Endothelial cell of umbilical vein (primary cell): ENCODE measurements around the gene HMBS. TPM values are rescaled to one million over a fixed set of nuclear protein-coding genes. Genes with fewer than 3 reads are reported as not detected.

ENCODE experiments used
- BruUV-seq: library from RNA; stranded (reverse); fragments of 400-500 nt; replicated peaks from 2 replicates; lab custom pipeline; 2021; lab: Mats Ljungman, UMichigan
- CTCF ChIA-PET: fragments of 300-600, 350-600 bp; sonication (Branson Sonifier 250); formaldehyde crosslinking; loops from one replicate; lab custom pipeline; 2021; ENCODE audit warnings: antibody characterized with exemption, inconsistent platforms; lab: Charles Lee
- POLR2A ChIA-PET: fragments of 300-600, 350-600 bp; sonication (Branson Sonifier 250); formaldehyde crosslinking; loops from one replicate; lab custom pipeline; 2021; ENCODE audit warnings: antibody characterized with exemption, inconsistent platforms; lab: Charles Lee
- DNase-seq: peaks from one replicate; pipeline ENCODE4 v3.0.0-alpha.2; 2011; ENCODE audit warnings: low read depth, low spot score
- FAIRE-seq: peaks from 2 replicates; lab custom pipeline; 2011; peaks lifted over from hg19 to GRCh38; lab: Jason Lieb, UNC
- H2AFZ ChIP-seq: 2 replicates; pipeline ENCODE4 v1.6.0; 2012; ENCODE audit warnings: low read depth, low read length, control low read depth, inconsistent platforms
- H3K27ac ChIP-seq: 2 replicates; pipeline ENCODE4 v1.5.1; 2011; ENCODE audit warnings: low read depth, mild to moderate bottlenecking, control low read depth, low read length, moderate library complexity; ENCODE audit not compliant: insufficient read depth
- H3K27me3 ChIP-seq, 2 experiments: 2 replicates each; pipeline versions ENCODE4 v1.6.0 to v1.6.1; 2011; ENCODE audit warnings: low read length in 2 of 2, mixed read lengths in 1 of 2; ENCODE audit not compliant: control insufficient read depth in 2 of 2, insufficient read depth in 2 of 2
- H3K36me3 ChIP-seq, 2 experiments: 2 replicates in 1 of 2; 3 replicates in 1 of 2; pipeline ENCODE4 v1.5.1; 2011; ENCODE audit warnings: low read length in 2 of 2, mild to moderate bottlenecking in 1 of 2, moderate library complexity in 1 of 2; ENCODE audit not compliant: control insufficient read depth in 2 of 2, insufficient read depth in 2 of 2; ENCODE audit errors: extremely low read depth in 1 of 2
- H3K4me1 ChIP-seq: 3 replicates; pipeline ENCODE4 v1.5.1; 2011; ENCODE audit warnings: mild to moderate bottlenecking, low read length; ENCODE audit not compliant: control insufficient read depth, insufficient read depth; ENCODE audit errors: extremely low read depth
- H3K4me2 ChIP-seq: 2 replicates; pipeline ENCODE4 v1.6.1; 2011; ENCODE audit warnings: low read length, control low read depth, mixed read lengths; ENCODE audit not compliant: insufficient read depth
- H3K4me3 ChIP-seq, 3 experiments: fragments of 200-600 bp in 1 of 3; sonication (generic), shearing (Covaris generic) in 1 of 3; replicated peaks in 1 of 3; 2 replicates each; pipeline ENCODE4 v1.5.1; 2011 to 2016; ENCODE audit warnings: control low read depth in 3 of 3, low read length in 3 of 3, mild to moderate bottlenecking in 2 of 3, inconsistent platforms in 1 of 3, low read depth in 1 of 3, moderate library complexity in 1 of 3; ENCODE audit not compliant: insufficient read depth in 1 of 3
- H3K79me2 ChIP-seq: 2 replicates; pipeline ENCODE4 v1.6.0; 2012; ENCODE audit warnings: low read length, inconsistent platforms; ENCODE audit not compliant: control insufficient read depth, insufficient read depth
- H3K9ac ChIP-seq: replicated peaks from 2 replicates; pipeline ENCODE3; 2011; ENCODE audit warnings: low read length, control low read depth; ENCODE audit not compliant: insufficient read depth; ENCODE audit errors: extremely low read depth
- H3K9me1 ChIP-seq: replicated peaks from 3 replicates; pipeline ENCODE4 v1.6.0; 2011; ENCODE audit warnings: mild to moderate bottlenecking, low read length; ENCODE audit not compliant: control insufficient read depth, insufficient read depth; ENCODE audit errors: extremely low read depth
- H3K9me3 ChIP-seq: replicated peaks from 2 replicates; pipeline ENCODE4 v1.5.1; 2012; ENCODE audit warnings: low read length, inconsistent platforms; ENCODE audit not compliant: control insufficient read depth, insufficient read depth
- H4K20me1 ChIP-seq: replicated peaks from 2 replicates; pipeline ENCODE3; 2011; ENCODE audit warnings: mild to moderate bottlenecking, low read length; ENCODE audit not compliant: control insufficient read depth, insufficient read depth; ENCODE audit errors: extremely low read depth
- CTCF ChIP-seq, 2 donors: IDR thresholded peaks; 1 replicate in 1 of 2; 2 replicates in 1 of 2; pipeline ENCODE4 v1.5.1; 2011; ENCODE audit warnings: low read length in 2 of 2, mild to moderate bottlenecking in 2 of 2, moderate library complexity in 2 of 2, control low read depth in 1 of 2, inconsistent platforms in 1 of 2, low read depth in 1 of 2; ENCODE audit not compliant: insufficient read depth in 1 of 2; ENCODE audit errors: extremely low read depth in 1 of 2
- EZH2 ChIP-seq: IDR thresholded peaks from 2 replicates; pipeline ENCODE4 v1.6.1; 2012; ENCODE audit warnings: borderline replicate concordance, low read depth, mild to moderate bottlenecking, moderate library complexity, low read length, inconsistent platforms; ENCODE audit not compliant: severe bottlenecking
- FOS ChIP-seq: IDR thresholded peaks from 2 replicates; pipeline ENCODE4 v1.6.1; 2011; ENCODE audit warnings: mild to moderate bottlenecking, low read length, moderate library complexity, borderline replicate concordance; ENCODE audit not compliant: insufficient read depth
- GATA2 ChIP-seq: IDR thresholded peaks from 2 replicates; pipeline ENCODE4 v1.7.0; 2011; ENCODE audit warnings: low read depth, mild to moderate bottlenecking, moderate library complexity, mixed read lengths, low read length; ENCODE audit not compliant: insufficient read length, insufficient read depth
- JUN ChIP-seq: IDR thresholded peaks from 2 replicates; pipeline ENCODE4 v1.6.1; 2011; ENCODE audit warnings: borderline replicate concordance, low read depth; ENCODE audit not compliant: insufficient read length, insufficient read depth
- MAX ChIP-seq: IDR thresholded peaks from 2 replicates; pipeline ENCODE4 v1.6.1; 2011; ENCODE audit not compliant: insufficient read depth, insufficient read length
- MYC ChIP-seq: IDR thresholded peaks from one replicate; pipeline ENCODE4 v1.6.1; 2011; ENCODE audit warnings: mild to moderate bottlenecking, low read depth, low read length
- POLR2A ChIP-seq: IDR thresholded peaks from 2 replicates; pipeline ENCODE4 v1.6.1; 2012; ENCODE audit warnings: low read depth, mild to moderate bottlenecking, control low read depth, low read length
- POLR2AphosphoS5 ChIP-seq: IDR thresholded peaks from 2 replicates; pipeline ENCODE4 v1.6.1; 2012; ENCODE audit warnings: low read depth, mild to moderate bottlenecking, control low read depth, low read length, moderate library complexity; ENCODE audit not compliant: insufficient read depth
- dilution Hi-C: fragments of 300-500 bp; cut with MboI; formaldehyde crosslinking; loops from one replicate; pipeline ENCODE4 v1.15.0; 2019; ENCODE audit warnings: low sequenced_read_pairs; ENCODE audit not compliant: extremely low pct_ligation_motif_present
- intact Hi-C: fragments of 100-400 bp; cut with micrococcal nuclease; formaldehyde crosslinking; loops from one replicate; pipeline ENCODE4 v1.10.0; 2022
- polyA plus RNA-seq, 4 experiments: library from polyadenylated mRNA; depleted of rRNA in 3 of 4; stranded (reverse) in 3 of 4; unstranded in 1 of 4; fragments of >200 nt; gene quantifications; 2 replicates each; pipeline versions ENCODE4 v1.2.1 to v1.2.3, GENCODE V29; 2011 to 2012; ENCODE audit warnings: missing spikeins in 1 of 4
- total RNA-seq: library from RNA; stranded (reverse); gene quantifications from 2 replicates; pipeline ENCODE4 v1.2.3, GENCODE V29; 2021

Gene HMBS
- total and polyA plus RNA-seq, 2 donors (not counting 3 experiments of a cell fraction or from before 2014, with no cell fraction given) = 13.5 to 24.8 TPM

GRCh38 chr11:119041821-119042514, 42.7 kb upstream of the HMBS start:
- Histone ChIP-seq H3K9me1 (no peaks in the 10 kb centered on the region), H2AFZ (no peak overlapping the region), H3K9ac (no peak overlapping the region), H3K27me3 (peaks cover 0 to 1% of the 10 kb centered on the region in 2 experiments), H3K4me1 (no peaks in the 10 kb centered on the region), H3K4me2 (no peak overlapping the region), H3K27ac (no peak overlapping the region), H3K36me3 (peaks cover 7 to 17% of the 10 kb centered on the region in 2 experiments), H3K9me3 (no peaks in the 10 kb centered on the region), H4K20me1 (no peaks in the 10 kb centered on the region), H3K79me2 (no peaks in the 10 kb centered on the region), H3K4me3 (no peak overlapping the region)
- no peak for DNase-seq
- intact Hi-C loops (no loop called here), dilution Hi-C loops (no loop called here)
- POLR2A ChIA-PET = no interaction called here
- FAIRE-seq = no peak
- BruUV-seq = no TSS peak
- CTCF ChIA-PET = no interaction called here
- no peak for TF ChIP-seq POLR2AphosphoS5
- no peak for TF ChIP-seq GATA2
- no peak for TF ChIP-seq CTCF (IDR thresholded peaks at IDR 0.05; ENCODE audit: extremely low read depth in 1 of 2, insufficient read depth in 1 of 2, low read depth in 1 of 2, low read length in 2 of 2)
- no peak for TF ChIP-seq POLR2A
- no peak for TF ChIP-seq MYC
- TF ChIP-seq JUN = no peak
- TF ChIP-seq MAX = no peak
- TF ChIP-seq FOS = no peak
- TF ChIP-seq EZH2 = no peak
